Activated gamma-delta T cell treated with Interleukin-2 at 50 U/mL for 16 hours (primary cell): ENCODE results near the gene UACA.
A peak's percentile ranks its signal among the peaks of the same experiment; 100 is the strongest.
"Not testable (repeated sequence)": the region's sequence is repeated elsewhere in the genome, so short reads cannot be mapped to it uniquely, and the experiment has no call there.

Source experiments
- DNase-seq: peaks from one replicate; pipeline ENCODE4 v3.0.0-alpha.2; 2020

The UACA gene, protein sequence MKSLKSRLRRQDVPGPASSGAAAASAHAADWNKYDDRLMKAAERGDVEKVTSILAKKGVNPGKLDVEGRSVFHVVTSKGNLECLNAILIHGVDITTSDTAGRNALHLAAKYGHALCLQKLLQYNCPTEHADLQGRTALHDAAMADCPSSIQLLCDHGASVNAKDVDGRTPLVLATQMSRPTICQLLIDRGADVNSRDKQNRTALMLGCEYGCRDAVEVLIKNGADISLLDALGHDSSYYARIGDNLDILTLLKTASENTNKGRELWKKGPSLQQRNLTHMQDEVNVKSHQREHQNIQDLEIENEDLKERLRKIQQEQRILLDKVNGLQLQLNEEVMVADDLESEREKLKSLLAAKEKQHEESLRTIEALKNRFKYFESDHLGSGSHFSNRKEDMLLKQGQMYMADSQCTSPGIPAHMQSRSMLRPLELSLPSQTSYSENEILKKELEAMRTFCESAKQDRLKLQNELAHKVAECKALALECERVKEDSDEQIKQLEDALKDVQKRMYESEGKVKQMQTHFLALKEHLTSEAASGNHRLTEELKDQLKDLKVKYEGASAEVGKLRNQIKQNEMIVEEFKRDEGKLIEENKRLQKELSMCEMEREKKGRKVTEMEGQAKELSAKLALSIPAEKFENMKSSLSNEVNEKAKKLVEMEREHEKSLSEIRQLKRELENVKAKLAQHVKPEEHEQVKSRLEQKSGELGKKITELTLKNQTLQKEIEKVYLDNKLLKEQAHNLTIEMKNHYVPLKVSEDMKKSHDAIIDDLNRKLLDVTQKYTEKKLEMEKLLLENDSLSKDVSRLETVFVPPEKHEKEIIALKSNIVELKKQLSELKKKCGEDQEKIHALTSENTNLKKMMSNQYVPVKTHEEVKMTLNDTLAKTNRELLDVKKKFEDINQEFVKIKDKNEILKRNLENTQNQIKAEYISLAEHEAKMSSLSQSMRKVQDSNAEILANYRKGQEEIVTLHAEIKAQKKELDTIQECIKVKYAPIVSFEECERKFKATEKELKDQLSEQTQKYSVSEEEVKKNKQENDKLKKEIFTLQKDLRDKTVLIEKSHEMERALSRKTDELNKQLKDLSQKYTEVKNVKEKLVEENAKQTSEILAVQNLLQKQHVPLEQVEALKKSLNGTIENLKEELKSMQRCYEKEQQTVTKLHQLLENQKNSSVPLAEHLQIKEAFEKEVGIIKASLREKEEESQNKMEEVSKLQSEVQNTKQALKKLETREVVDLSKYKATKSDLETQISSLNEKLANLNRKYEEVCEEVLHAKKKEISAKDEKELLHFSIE (N-terminal part only)

DNA sequence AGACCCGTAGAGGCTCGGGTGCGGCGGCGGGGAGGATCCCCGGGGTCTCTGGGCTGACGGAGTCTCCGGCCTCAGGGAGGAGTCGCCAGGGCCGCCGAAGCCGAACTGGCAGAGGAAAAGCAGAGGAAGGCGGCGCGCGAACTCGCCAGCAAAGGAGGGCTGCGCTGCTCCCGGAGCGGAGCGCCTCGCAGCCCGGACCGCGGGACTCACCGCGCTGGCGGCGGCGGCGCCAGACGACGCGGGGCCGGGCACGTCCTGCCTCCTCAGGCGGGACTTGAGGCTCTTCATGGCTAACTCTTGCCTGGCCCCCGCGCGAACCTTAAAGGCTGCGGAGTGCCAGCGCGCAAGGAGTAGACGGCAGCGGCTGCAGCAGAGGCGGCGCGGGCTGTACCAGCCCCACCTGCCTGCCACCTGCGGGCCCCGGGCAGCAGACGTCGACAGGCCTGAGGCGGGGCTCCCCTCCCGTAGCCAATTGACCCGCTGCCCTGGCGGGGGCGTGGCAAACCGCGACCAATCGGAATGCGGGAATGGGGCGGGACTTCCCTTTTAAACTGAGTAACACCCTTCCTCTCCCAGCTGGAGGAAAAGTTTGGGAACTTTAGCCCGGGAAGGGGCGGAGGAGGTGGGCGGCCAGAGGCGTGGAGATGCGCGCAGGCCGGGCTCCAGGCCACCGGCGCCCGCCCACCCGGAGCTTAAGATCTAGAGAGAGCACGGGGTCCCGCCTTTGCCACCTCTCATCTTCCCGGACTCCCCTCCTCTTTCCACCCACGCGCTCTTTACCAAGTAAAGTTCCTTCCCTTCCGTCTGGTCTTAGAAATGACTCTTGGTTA, at the start of gene UACA:
Gene UACA, minus strand, starts transcription at position 439 of the 830 bp plus-strand sequence. Its CDS starts 151 bp downstream, at position 288.
- peak; percentile 32 for DNase-seq

DNA sequence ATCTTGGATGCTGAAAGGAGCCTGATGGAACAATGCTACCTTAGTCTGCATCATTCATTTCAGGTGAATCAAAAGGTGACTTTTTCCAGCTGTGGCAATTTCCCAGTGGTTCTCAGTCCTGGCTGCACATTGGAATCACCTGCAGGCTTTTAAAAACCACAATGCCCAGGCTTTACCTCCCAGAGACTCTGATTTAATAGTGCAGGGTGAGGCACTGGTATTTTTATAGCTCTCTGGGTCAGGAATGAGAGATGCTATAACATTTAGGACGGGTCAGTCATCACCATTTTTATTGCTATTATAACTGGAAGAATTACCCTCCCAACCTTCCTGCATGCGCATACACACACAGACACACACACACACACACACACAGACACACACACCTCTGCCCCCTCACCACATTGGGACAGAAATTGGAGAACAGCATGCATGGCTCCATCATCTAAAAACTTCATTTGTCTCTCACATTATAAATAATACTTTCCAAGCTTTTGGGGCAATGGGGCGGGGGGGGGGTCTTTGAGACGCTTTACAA, 49.5 kb upstream of the UACA start:
- no peak for DNase-seq

DNA sequence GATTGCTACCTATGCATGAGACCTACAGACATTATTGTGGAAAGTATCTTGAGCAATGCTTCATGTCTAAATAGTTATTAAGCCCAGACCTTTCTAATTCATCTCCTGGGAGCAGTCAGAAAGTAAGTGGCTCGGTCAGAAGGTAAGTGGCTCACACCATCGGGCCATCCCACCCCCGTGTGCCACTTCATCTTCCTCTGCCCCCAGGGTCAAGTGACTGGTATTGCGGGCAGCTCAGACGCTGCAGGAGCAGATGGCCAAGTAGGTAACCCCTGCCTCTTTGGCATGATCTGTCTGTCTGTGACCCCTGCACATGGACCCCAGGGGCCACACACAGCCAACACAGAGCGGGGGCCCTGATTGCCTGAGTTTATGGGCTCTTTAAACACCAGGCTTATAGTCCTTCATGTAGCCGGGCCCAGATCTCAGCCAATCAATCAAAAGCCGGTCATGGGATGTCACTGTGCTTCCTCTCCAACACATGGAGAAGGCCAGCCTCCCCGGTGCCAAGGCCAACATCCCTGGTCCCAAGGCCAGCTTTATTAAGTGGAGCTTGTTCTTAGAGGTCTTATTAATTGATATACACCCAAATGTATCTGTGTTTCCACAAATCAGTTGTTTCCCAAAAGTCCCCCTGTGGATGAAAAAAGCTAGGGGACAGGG, 47.7 kb upstream of the UACA start:
- no peak for DNase-seq

DNA sequence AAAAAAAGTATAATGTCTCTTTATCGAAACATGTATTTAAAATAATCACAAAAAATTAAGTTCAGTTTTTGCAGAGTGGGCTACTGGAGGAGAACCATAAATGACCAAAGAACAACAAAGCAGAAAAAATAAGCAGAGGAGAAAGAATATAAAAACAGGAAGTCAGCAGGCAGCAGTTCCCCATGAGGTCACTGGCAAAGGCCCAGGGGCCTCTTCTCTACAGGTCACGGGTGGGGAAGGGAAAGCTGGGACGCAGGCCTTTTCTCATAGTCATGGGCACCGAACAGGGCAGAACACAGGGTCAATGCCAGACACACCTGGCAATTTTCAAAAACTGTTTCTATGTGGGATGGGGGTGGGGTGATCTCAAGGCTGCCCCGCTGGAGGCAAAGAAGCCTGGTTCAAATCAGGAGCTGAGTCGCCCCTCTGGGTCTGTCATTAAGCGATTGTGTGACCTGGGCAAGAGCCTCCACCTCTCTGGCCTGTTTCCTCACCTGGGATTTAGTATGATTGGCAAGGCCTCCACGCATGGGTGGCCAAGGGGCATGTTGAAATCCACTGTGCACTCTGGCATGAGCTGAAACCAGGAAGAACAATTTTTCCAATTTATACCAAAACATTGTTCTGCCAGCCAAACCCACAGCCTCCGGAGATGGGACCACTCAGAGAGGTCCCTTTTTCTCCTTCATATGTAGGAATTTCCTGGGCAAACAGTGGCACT, 43.8 kb upstream of the UACA start:
- no peak for DNase-seq

DNA sequence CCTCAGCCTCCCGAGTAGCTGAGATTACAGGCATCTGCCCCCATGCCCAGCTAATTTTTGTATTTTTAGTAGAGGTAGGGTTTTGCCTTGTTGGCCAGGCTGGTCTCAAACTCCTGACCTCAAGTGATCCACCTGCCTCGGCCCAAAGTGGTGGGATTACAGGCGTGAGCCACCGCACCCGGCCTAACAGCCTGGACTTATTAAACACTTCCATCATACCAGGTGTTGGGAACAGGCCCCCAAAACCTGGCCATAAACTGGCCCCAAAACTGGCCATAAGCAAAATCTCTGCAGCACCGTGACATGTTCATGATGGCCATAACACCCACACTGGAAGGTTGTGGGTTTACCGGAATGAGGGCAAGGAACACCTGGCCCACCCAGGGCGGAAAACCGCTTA, 41.0 kb upstream of the UACA start:
- DNase-seq: not testable (repeated sequence)

DNA sequence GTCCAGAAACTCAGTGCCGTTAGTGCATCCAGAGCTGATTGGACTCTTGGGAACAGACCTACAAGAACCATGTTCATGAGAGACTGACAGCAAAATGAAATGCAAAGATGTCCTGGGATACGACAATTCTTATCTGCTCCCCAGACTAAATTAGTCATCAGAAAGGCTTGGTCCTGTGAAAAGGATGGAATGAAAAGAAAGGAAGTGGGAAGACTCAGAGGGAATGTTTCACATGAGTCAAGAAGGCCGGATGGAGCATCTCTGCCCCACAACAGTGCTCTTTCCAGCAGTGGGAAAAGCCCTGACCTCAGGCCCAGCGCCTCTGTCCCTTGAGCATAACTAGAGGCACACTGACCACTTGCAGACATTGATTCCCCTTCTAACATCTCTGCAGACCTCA, 39.3 kb upstream of the UACA start:
- DNase-seq: no peak

DNA sequence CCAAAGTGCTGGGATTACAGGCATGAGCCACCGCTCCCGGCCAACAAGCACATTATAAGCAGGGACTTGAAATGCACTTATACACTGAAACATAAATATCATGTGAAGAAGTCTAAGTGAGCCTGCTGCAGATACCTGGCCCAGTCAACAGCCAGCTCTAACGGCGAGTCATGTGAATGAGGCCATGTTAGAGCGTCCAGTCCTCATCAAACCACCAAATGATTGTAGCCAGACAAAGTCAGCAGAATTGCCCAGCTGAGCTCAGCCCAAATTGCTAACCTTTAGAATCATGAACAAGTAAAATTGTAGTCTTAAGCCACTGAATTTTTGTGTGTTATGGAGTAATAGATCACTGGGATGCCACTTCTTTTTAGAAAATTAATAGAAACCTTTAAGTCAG, 37.8 kb upstream of the UACA start:
- DNase-seq: no peak

DNA sequence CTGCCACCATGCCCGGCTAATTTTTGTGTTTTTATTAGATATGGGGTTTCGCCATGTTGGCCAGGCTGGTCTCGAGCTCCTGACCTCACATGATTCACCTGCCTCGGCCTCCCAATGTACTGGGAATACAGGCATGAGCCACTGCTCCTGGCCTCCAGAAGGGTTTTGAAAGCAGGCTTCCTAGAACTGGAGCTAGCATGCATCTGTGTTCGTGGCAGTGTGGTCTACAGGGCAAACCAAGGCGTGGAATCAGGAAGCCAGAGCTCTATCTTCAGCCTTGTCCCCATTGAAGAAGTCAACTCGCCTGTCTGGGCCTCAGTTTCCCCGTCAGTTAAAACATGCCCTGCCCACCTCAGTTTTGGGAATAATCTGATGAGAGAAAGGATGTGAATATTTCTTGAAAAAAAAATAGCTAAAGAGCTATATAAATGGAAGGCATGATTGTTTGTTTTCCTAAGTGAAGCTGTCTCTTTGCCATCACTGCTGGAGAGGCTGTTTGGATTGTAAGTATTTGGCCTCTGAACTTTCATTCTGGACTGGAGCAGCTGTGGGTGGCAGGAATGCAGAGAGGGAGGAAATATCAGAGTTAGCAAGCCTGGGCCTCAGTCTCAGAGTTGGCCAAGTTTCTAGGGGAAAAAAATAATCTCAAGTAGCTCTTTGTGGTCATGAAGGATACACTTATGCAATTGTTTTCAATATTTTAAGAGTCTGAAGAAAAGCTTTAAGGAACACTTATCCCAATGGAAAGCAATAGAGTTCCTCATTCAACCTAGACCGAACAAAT, 36.5 kb upstream of the UACA start:
- no peak for DNase-seq

DNA sequence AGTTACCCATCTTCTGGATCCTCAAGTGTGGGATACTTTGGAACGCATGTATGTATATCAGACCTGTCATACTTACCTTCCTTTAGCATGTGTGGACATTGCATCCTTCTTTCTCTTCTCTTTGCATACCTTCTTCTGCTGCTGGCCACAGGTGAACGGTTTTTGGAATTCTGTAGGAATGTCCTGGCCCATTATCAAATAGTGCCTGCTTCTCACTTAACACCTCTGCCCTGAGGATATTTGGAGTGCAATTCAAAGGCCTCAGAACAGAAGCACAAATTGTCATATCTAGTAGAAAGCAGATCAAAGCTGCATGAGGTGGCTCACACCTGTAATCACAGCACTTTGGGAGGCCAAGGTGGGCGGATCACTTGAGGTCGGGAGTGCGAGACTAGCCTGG, 34.1 kb upstream of the UACA start:
- DNase-seq: no peak

DNA sequence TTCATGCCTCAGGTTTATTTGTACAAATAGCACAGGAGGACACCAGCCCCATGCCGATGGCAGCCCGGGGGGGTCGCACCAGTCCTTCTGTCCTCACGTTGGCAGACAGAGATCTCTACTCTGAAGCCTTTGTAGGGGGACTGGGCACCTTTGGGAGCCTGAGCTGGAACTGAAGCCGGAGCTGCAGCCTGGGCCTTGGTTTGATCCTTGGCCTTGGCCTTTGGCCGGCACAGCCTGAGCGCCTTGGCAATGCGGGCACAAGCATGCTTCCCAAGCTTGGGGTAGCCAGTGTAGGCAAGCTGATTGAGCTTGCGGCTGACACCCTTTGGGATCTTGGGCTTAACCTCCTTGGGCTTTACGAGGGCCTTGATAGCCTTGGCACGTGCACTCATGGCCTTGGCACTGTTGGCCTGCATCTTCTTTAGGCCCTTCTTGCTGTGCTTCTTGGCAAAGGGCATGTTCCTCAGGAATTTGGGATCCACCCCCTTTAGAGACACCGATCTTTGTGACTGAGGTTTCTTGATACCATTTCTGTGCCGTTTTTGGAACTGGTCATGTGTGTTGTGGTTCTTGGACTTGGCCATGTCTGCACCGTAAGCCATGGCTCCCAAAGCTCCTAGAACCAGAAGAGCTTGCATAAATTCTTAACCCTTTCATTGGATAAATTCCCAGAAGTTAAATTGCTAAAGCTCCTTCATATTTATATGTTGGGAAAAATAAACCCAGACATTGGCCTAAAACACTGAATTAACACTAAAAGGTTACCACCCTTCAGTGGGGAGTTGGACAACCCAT, 33.4 kb upstream of the UACA start:
- DNase-seq: no peak

DNA sequence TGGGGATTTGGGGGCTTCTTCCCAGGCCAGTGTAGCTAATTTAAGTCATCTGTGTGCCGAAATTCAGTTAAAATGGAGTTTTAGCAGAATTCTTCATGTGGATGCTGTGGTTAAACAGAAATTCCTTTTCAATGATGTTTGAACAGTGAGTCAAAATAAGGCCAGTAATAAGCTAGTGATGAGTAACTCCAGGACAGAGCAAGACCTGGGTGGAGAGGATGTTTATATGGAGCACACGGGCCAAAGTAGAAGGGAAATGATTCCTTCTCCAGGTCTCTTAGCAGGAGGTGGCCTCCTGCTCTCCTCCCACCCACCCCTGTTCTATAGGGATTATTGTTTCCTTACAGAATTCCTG, 31.9 kb upstream of the UACA start:
- DNase-seq: no peak

DNA sequence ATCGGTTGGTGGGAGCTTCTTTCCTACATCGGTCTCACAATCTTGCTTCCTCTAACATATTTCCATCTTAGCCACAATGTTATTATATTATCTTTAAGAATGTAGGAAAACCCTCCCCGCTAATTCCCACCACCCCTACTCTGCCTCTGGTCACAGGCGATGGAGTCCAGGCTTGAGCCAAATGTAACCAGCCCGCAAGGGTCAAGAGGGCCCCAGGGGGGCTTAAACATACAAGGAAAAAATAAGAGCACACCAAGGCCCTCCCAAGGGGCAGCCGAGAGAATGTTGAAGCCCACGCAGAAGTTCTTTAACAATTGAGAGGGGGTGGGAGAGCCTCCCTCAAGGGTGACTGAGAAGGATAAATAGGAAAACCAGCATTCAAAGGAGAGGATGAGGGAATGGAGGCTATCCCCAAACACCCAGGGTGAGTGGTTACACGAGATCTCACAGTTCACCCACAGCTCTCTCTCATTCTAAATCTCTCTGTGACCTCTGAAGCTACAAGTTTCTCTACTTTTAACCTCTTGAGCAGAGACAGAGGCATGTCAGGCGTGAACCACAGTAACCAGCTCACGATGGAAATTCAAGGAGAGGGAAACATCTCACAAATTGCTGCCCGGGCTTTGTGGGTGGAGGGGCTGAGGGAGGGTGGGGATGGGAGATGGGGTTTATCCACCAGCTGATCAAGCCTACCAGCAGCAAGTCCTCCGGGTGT, 31.4 kb upstream of the UACA start:
- DNase-seq: no peak

DNA sequence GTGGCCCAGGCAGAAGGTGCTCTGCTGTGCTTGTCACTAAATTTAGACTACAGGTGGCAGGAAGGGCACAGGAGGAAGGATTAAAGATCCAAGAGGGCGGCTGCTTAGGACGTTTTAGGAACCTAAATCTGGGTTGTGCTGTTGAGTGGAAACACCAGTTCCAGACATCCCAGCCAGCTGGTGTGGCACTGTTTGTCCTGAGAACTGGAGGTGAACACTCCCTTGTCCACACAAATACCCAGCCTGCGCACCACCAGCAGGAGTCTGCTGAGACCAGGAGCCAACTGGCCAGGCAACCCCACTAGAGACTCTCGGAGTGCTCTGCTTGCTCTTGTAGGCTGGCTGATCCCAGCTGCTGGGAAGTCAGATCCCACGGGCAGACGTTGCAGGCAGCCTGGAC, 30.3 kb upstream of the UACA start:
- DNase-seq: no peak

DNA sequence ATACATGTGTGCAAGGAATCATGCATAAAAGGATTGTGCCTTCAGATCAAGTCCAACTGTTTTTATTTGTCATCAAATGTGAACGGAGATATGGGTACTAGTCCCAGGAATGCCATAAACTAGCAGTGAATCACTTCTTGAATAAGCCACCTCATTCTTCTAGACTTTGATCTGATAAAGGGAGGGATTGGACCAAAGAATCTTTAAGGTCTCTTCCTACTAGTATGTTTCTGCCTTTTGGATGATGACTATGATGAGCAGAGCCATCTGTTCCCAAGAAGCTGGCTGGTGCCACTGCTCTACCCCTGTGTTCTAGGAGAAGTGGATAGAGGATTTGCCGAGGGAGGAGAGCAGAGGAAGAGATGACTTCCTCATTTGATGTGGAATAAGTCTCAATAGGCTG, 28.8 kb upstream of the UACA start:
- no peak for DNase-seq

DNA sequence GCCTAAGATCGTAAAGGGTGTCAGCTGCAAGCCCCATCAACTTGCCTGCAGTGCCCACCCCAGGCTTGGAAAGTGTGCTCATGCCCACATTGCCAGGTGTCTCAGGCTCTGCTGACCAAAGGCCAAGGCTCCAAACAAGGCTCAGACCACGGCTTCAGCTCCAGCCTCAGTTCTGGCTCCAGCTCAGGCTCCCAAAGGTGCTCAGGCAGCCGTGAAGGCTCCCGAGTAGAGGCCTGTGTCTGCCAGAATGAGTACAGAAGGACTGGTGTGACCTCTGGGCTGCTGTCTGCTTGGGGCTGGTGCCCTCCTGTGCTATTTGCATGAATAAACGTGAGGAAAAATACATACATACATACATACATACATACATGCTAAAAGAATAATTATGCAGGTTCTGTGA, 27.9 kb upstream of the UACA start:
- no peak for DNase-seq

DNA sequence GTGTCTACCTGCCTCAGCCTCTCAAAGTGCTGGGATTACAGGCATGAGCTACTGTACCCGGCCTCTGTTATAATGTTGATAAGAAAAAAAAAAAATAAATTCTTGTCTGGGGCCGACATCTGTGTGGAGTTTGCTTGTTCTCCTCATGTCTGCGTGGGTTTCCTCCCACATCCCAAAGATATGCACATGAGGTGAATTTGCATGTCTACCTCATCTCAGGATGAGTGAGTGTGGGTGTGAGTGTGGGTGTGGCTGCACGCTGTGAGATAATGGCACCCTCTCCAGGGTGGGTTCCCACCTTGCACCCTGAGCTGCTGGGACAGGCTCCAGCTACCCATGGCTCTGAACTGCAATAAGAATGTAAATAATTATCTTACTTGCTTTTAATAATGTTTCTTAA, 25.9 kb upstream of the UACA start:
- DNase-seq: no peak

DNA sequence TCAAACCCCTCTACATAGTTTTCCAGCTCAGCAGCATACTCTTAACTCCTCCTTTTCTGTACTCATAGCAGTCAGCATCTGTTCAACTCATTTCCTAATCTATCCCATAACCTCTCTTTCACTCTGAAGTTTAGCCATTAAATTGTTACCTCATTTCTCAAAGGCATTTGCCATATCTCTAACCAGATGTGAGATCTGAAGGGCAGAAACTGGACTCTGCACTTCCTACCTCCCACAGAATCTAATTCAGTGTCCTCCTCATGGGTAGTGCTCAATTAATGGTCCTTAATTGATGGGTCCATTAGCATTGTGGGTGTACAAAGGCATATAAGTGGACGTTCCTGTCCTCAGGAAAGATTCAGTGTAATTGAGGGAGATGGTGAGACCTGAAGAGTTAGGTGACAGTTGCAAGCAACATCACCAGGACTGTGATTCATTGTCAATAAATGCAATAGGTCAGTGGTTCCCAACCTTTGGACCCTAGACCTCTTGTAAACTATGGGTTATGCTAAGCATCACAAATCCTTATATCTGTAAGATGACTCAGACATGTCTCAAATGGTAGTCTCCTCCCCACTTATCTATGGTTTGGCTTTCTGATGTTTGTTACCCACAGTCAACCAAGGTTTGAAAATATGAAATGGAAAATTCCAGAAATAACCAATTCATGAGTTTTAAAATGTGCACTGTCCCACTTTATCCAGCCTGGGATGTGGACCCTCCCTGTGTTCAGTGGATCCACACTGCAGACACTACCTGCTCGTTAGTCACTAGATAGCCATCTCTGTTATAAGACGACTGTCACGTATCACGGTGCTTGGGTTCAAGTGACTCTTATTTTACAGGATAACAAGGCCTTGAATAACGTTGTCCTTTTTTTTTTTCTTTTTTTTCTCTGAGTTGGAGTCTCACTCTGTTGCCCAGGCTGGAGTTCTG, 25.0 kb upstream of the UACA start:
- DNase-seq: no peak
